ENCODE results near the gene CNPPD1. TPM values are rescaled to one million over a fixed set of nuclear protein-coding genes. Genes with fewer than 3 reads are reported as not detected.
"Not testable (repeated sequence)": the region's sequence is repeated elsewhere in the genome, so short reads cannot be mapped to it uniquely, and the experiment has no call there.

The CNPPD1 gene
- polyA plus RNA-seq, 12 donors = 28.7 to 52.0 (median 32.5) TPM; not detected in 1

- DNase-seq = no peak
Measured at GRCh38 chr2:219210196-219210885, 33.6 kb upstream of the CNPPD1 start.

DNA sequence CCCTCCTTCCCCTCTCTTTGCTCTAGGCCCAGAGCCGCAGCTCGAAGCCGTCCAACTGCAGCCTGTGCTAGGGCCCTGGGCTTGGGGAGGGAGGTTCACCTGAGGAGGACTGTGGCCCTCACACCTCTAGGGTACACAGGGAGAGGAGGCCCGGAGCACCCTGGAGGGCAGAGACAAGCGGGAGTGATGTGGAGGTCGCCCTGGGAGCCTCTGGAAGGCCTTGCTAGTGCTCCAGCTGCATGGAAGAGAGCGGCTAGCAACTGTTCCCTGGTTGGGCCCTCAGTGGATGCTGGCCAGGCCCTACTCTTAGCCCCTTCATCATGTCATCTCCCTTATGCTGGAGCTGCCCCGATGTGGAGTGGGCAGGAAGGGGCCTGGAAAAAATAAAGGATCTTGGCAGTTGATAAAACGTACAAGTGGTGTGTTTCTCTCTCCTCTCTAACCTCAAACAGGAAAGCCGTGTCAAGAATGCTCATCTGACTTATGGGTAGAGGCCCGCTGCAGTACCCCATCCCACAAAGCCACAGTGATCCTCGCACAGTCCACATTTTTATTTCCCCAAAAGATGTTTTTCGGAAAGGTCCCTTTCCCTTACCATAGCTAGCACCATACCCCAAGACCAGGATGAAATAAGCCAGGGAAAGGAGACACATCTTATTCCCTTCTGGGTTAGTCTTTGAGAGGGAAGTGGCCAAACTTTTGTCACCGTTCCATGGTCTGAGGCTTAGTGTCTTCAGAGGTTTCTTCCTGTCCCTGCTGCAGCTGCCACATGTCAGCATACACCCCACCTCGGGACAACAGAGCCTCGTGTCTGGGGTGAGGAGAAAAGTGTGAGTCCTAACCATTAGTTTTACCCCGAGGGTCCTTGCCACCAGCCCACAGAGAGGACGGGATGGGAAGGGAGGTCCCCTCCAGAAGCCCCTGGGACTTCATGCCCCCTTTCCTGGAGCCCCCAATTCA lies 32.8 kb upstream of the CNPPD1 start:
- no peak for DNase-seq

DNA sequence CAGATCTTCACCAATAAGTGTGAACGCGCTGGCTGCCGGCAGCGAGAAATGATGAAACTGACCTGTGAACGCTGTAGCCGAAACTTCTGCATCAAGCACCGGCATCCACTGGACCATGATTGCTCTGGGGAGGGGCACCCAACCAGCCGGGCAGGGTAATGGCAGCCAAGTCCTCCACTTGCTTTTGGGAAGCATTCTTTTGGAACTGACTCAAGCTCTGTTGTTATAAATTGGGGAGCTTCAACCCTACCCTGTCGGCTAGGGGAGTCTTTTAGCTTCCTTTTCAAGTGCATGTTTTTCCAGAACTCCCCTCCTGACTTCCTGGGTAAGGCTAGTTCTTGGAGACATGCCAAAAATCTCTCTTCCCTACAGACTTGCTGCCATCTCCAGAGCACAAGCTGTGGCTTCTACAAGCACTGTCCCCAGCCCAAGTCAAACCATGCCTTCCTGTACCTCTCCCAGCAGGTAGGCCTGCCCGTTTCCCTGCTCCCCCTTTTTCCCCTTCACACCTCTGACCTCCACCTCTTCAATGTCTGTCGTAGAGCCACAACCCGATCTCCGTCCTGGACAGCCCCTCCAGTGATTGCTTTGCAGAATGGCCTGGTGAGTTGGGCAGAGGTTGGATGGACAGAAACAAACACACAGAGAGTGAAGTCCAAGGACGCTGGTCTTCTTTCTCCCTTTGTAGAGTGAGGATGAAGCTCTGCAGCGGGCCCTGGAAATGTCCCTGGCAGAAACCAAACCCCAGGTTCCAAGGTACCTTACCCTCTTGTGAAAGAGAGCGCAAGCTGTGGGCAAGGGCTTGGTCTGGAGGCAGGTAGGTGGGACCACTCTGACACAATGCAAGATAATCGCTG lies 31.4 kb upstream of the CNPPD1 start:
- no peak for DNase-seq

- no peak for DNase-seq
Measured at GRCh38 chr2:219207134-219207883, 30.6 kb upstream of the CNPPD1 start.

DNA sequence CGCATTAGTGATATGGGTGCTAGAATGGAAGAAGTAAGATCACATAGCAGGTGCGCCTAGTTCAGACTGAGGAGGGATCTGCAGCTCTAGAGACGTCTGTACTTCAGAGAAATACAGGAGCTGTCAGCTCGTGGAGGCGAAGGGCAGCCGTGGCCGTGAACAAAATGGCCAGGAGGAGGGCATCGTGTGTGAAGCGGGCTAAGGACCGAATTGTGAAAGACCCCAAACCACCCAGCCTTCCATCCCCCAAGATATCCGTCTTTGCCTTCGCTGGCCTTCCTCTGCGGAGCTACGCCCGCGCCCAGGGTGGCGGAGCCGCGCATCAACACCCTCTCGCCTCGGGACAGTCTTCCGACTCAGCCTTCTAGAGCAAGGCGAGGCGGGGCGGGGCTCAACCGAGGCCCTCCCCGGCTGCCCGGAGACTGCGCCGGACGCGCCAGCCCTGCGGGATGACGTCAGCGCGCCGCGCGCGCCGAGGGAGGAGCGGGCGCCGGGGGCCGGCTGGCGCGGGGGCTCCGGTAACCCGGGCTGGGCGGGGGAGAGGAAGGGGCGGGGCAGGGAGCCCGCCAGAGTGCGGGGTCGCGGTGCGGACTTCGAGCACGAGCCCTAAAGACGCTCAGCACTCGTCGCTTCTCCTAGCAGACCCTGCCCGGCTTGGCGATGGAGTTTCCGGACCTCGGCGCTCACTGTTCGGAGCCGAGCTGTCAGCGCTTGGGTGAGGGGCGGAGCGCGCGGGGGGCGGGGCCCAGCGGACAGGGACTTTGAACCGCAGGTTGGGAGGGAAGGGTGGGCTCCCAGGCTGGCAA lies 29.8 kb upstream of the CNPPD1 start, which contains the start of gene ZFAND2B:
ZFAND2B (plus strand) TSS at position 455 of the 806 bp plus-strand sequence; CDS start at position 661, 206 bp downstream.
- peak; percentile 95 for DNase-seq

- DNase-seq = no peak
Measured at GRCh38 chr2:219205981-219206327, 29.2 kb upstream of the CNPPD1 start.

DNA sequence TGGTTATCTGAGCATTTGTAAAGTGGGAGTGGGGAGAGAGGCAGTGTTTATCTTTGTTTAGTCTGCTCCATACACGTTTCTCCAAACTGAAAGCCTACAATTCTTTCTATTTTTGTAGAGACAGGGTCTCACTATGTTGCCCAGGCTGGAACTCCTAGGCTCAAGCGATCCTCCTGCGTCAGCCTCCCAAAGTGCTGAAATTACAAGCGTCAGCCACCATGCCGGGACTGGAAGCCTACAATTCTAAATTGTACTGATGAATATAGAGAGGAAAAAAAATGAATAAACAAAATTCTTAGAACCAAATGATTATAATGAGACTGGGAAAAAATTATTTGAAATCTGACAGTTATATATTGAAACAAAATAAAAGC lies 28.4 kb upstream of the CNPPD1 start:
- DNase-seq = no peak

DNA sequence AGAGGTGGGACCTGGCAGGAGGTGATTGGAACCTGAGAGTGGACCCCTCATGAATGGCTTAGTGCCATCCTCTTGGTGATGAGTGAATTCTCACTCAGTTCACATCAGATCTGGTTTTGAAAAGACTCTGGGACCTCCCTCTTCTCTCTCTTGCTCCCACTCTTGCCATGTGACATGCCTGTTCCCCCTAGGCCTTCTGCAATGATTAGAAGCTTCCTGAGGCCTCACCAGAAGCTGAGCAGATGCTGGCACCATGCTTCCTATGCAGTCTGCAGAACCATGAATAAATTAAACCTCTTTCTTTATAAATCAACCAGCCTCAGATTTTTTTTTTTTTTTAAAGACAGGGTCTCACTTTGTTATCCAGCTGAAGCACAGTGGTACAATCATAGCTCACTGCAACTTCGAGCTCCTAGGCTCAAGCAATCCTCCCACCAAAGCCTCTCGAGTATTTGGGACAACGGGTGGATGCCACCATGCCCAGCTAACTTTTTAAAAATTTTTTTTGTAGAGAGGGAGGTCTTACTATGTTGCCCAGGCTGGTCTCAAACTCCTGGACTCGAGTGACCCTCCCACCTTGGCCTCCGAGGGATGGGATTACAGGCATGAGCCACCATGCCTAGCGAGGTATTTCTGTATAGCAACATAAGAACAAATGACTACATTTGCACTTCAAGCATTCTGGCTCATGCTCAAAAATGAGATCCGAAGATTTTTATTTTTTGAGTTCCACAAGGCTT lies 27.9 kb upstream of the CNPPD1 start:
- DNase-seq = no peak

DNA sequence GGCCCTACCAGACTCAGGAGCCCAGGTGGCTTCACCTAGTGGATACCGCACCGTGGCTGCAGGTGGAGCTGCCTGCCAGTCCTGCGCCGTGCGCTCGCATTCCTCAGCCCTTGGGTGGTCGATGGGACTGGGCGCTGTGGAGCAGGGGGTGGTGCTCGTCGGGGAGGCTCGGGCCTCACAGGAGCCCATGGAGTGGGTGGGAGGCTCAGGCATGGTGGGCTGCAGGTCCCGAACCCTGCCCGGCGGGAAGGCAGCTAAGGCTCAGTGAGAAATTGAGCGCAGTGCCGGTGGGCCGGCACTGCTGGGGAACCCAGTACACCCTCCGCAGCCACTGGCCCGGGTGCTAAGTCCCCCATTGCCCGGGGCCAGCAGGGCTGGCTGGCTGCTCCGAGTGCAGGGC lies 24.6 kb upstream of the CNPPD1 start:
- DNase-seq = not testable (repeated sequence)

DNA sequence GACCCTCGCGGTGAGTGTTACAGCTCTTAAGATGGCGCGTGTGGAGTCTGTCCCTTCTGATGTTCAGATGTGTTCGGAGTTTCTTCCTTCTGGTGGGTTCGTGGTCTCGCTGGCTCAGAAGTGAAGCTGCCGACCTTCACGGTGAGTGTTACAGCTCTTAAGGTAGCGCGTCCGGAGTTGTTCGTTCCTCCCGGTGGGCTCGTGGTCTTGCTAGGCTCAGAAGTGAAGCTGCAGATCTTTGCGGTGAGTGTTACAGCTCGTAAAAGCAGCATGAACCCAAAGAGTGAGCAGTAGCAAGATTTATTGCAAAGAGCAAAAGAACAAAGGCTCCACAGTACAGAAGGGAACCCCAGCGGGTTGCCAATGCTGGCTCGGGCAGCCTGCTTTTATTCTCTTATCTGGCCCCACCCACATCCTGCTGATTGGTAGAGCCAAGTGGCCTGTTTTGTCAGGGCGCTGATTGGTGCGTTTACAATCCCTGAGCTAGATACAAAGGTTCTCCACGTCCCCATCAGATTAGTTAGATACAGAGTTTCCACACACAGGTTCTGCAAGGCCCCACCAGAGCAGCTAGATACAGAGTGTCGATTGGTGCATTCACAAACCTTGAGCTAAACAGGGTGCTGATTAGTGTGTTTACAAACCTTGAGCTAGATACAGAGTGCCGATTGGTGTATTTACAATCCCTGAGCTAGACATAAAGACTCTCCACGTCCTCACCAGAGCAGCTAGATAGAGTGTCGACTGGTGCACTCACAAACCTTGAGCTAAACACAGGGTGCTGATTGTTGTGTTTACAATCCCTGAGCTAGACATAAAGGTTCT lies 24.0 kb upstream of the CNPPD1 start:
- DNase-seq = not testable (repeated sequence)

DNA sequence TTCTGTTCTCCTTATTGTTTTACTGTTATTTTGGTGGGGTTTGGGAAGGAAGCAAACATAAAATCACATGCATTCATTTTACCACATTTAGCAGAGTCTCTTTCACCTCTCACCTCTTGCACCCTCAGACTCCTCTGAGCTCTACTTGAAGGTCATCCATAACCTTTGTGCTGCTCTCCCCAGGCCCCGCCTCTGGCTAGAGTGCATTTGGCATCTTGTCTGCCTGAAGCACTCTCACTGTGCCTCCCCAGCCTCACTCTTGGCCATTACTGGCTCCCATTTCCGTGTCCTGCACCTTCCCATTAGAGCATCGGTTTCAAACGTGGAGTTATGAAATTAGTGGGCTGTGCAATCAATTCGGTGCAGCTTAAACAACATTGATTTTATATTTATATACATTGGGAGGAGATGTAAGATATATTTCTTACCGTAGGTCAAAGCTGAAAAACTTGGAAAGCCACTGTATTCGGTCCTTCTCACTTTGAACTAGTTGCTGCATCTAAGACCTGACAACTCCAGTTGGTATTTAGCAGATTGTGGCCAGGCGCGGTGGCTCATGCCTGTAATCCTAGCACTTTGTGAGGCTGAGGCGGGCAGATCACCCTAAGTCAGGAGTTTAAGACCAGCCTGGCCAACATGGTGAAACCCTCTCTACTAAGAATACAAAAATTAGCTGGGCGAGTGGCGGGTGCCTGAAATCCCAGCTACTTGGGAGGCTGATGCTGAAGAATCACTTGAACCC lies 22.9 kb upstream of the CNPPD1 start:
- no peak for DNase-seq

DNA sequence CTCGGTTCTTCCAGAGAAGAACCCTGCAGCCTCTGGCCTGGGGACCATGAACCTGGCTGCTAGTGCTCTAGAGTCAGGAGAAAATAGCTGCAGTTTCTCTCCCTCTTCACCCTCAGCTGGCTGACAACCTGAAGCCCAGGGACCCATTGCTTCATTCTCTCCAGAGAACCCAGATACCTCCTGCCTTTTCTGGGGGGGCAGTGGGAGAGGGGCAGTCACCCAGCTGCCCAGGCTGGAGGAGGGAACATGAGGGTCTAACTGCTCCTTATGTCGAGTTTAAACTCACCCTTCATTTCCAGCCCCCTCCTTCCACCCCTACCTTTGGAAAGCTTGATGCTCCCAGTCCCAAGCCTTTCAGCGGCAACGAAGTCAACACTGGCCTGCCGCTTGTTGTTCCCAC lies 22.2 kb upstream of the CNPPD1 start:
- DNase-seq = no peak

GRCh38 chr2:219197388-219197787 lies 20.7 kb upstream of the CNPPD1 start:
- DNase-seq = no peak

DNA sequence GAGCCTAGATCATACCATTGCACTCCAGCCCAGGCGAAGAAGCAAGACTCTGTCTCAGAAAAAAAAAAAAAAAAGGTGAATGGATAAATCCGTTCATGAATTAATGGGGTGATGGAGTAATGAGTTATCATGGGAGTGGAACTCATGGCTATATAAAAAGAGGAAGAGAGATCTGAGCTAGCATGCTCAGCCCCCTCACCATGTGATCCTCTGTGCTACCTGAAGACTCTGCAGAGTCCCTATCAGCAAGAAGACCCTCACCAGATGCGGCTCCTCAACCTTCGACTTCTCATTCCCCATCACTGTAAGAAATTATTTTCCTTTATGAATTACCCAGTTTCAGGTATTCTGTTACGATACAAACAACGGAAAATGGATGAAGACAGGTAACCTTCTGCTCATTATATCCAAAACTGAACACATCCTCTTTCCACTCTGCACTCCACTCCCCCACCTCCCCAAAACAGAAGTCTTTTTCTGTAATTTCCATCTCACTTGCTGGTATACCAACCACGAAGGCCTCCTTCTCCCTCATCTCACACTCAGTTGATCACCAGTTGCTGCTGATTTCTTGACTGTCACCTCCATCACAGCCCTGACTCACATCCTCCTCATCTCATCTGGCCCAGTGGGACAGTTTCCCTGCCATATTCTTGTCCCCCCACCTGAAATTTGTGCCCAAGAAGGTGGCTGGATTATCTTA lies 10.2 kb upstream of the CNPPD1 start:
- no peak for DNase-seq

DNA sequence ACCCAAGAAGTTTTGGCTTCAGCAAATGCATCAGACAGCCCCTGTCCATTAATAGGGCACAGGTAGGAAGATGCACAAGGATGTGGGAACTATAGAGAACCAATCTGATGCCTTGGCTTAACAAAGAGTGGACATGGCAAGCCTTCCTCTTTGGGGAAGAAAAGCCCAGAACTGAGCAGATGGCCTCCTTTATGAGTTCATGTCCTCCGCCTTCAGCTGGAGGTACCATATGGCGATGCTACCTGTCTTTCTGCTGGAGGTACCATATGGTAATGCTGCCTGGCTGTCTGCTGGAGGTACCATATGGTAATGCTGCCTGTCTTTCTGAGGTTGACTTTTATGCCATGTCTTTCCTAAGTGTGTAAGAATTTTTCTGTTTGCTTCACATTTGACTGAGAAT lies 7.4 kb upstream of the CNPPD1 start:
- DNase-seq = no peak

- no peak for DNase-seq
Measured at GRCh38 chr2:219183151-219183772, 6.5 kb upstream of the CNPPD1 start.

All from muscle of arm (tissue), 12 donors.